ENCODE data around the gene CLHC1.
"Not testable (repeated sequence)": the region's sequence is repeated elsewhere in the genome, so short reads cannot be mapped to it uniquely, and the experiment has no call there.

Gene CLHC1

GRCh38 chr2:55135491-55135890 lies 96.6 kb downstream of the CLHC1 start:
- DNase-seq (ENCODE audit: low spot score), result no peak

GRCh38 chr2:55134316-55134706 lies 97.8 kb downstream of the CLHC1 start:
- DNase-seq (ENCODE audit: low spot score), result no peak

GRCh38 chr2:55133467-55134315 lies 98.4 kb downstream of the CLHC1 start:
- DNase-seq (ENCODE audit: low spot score), result peak; percentile 84

- no peak for DNase-seq (ENCODE audit: low spot score)
These were observed 101.2 kb downstream of the CLHC1 start for GRCh38 chr2:55130849-55131248.

- DNase-seq (ENCODE audit: low spot score), result not testable (repeated sequence)
These were observed 105.5 kb downstream of the CLHC1 start for GRCh38 chr2:55126643-55127042.
